HL-60/S4 (cell line): Measurements from ENCODE around the gene SPIN1.

Source experiments
- in situ Hi-C: fragments of 300-500 bp; cut with MboI; formaldehyde crosslinking; loops from 2 replicates; pipeline ENCODE4 v1.14.3; 2022; ENCODE audit warnings: low sequenced_read_pairs

SPIN1 gene

DNA sequence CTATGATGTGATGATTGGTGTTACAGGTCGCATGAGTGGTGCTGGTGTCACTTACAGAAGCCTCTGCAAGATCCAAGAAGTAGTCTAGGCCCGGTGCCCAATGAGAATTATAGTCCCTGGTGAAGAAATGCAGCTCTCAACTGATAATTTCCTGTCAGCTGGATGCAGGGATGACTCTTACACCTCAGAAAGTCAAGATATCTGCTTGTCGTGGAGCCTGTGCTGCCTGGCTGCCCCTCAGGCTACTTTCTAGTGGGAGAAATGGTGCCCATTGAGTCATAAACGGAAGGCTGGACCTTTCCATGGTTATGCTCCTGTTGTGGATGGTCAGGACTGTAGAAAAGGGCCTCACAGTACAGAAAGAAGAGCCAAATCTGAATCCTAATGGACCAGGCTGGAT is 99.9 kb downstream of the SPIN1 start:
- in situ Hi-C loops: no loop called here

DNA sequence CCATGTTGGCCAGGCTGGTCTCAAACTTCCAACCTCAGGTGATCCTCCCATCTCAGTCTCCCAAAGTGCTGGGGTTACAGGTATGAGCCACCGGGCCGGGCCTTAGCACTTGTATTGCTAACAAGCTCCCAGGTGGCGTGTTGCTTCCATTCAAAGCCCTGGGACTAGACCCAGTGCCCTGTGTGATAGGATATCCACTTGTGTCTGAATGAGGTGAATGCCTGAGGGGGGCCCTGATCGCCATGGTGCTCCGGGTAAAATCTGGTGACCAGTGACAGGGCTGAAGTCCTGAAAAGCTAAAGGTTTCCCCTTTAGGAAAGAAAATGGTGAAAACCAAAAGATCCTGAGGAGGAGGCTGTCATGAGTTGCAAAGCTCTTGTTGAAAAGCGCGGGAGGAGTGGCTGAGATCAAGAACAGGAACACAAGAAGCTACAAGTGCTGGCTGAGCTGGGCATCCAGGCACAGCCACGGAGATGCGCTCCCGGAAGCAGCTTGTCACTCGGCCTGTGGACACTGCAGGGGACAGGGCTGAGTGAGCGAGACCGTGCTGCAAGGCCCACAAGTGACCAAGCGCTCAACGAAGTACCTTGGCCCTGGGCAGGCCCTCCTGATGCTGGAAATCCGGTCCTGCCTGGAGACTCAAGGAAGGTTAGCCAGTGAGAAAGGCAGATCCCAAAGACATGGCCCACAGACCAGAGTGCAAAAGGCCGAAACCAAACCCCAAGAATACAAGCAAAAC is 106.9 kb downstream of the SPIN1 start:
- in situ Hi-C loops: no loop called here

DNA sequence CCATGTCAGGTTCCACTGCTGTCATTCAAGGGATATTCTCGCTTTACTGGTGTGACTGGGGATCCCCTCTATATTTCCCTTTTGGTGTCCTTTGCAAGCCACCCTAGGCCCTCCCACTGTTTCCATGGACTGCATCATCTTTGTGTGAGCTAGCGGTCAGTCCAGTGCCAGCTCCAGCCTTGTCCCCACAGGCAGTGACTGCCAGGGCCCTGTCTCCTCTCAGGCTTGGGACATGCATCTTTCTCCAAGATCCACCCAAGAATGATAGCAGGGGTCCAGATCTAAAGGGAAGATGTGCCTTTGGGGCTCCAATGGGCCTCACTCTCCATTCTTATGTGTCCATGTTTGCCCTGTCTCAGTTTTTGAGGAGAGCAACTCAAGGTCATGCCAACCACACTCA is 109.0 kb downstream of the SPIN1 start:
- in situ Hi-C loops: no loop called here

DNA sequence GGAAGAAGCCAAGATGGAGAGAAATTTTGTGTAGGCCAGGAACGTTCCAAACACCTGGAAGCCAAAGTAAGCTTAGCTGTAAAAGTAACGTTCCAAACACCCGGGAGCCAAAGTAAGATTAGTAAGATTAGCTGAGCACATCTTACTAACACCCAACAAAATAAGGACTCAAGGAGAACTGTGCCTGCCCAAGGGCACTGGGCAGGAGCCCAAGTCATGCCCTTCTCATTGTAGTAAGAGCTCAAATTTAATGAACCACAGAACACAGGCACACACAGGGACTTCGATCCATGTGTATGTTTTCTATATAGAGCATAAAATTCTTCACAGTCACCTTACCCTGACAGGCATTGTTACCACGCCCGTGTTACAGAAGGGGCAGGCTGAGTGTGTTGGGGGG is 110.6 kb downstream of the SPIN1 start:
- in situ Hi-C loops: no loop called here

DNA sequence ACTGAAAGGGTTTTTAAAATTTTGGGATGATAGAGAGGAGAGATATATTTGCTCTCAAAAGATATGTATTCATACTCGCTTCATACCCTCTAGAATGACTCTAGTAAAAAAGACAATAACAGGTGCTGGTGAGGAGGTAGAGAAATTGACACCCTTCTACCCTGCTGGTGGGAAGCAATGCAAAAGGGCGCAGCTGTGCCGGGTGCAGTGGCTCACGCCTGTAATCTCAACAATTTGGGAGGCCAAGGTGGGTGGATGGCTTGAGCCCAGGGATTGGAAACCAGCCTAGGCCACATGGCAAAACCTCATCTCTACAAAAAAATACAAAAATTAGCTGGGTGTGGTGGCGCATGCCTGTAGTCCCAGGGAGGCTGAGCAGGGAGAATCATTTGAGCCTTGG is 112.8 kb downstream of the SPIN1 start:
- in situ Hi-C loops: no loop called here

DNA sequence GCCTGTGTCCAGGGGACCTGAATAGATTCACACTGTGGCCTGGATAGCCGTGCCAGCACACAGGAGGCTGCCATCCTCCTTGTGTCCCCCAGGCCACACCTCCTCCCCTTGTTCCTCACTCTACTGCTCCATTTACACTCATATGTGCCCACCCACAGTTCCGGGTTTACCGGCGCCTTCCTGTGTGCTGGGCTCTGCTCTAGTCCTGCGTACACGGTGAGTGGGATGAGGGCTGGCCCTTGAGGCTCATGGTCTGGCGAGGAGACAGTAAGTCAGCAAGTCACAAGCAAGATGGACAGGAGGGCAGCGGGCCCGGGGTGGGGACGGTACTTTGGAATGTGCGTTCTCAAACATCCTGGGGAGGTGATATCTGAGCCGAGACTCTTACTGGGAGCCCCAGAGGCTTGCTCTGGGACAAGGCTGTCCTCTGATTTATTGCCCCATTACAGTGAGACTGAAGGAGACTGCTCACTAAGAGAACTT is 114.3 kb downstream of the SPIN1 start:
- in situ Hi-C loops: no loop called here

DNA sequence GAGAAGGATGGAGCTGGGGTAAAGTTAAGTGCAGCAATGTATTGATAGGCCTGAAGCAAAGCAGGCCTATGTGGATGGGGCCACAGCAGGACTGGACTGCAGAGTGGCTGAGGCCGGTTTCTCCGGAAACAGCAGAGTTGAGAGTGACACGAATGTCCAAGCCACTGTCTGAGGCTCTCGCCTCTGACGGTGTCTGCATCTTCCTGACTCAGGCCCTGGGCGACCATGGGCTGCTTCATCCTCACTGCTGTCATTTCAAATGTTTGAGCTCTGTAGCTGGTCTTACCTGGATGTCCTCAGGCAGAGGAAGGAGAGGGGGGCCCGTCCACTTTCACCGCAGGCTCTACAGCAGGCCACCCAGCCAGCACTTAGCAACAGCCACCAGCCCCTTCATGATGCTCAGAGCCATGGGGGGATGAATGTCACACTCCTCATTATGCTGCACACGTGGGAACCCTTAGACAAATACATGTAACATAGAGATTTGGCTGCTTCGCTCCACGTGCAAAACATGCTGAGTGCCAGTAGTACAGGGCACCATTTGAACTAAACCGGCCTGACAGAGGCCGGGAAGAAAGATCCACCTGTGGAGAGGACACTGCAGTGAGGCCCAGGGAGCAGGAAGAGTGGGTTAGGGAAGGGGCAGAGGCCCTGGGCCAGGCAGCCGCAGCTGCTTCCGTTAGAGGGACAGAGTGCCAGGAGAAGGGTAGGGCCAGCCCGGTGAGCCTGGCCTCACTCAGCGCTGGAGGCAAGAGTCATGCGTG is 115.0 kb downstream of the SPIN1 start:
- in situ Hi-C loops: no loop called here

DNA sequence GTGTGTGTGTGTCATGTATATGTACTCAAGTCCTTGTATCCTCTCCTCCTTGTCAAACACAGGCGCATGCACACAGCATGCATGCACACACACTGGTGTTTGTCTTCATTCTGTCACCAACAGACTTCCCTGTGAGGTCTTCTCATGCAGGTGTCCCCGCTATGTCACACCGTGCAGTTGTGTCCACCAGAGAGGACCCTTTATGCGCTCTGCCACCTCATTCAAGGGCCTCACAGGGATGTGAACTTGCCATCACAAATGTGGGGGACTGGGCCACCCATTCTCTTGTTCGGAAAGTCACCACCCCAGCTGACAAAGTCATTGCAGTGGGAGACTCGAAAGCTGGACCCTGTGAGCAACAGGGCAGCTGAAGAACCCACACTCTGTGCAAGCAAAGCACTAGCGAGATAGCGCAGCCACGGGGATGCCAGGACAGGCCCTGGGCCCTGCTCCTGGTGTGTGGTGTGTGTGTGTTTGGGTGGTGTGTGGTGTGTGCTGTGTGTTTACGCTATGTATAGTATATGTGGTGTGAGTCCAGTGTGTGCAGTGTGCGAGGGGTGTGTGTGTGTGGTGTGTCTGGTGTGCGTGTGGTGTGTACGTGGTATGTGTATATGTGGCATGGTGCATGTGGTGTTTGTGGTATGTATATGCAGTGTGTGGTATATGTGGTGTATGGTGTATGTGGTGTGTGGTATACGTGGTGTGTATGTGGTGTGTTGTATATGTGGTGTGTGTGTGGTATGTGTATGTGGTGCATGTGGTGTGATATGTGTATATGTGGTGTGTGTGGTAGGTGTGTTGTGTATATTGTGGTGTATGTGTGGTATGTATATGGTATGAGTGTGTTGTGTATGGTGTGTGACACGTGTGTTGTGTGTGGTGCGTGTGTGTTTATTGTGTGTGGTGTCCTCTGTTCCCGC is 115.9 kb downstream of the SPIN1 start:
- in situ Hi-C loops: no loop called here

DNA sequence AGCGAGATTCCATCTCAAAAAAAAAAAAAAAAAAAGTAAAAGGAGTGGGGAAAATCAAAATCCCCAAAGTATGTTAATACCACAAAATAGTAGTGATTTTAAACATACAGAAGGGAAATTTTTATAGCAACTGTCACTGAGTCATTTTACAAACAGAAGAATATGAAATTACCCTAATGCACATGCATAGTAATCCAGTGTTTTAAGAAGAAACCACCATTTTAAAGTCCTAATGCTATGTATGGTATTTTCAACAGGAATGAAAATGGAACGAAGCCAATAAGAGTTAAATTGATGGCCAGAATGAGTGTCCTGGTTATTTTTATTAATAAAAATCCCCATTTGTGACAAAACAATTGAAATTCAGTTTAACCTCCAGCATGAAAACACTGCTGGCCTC is 120.1 kb downstream of the SPIN1 start:
- in situ Hi-C loops: no loop called here

DNA sequence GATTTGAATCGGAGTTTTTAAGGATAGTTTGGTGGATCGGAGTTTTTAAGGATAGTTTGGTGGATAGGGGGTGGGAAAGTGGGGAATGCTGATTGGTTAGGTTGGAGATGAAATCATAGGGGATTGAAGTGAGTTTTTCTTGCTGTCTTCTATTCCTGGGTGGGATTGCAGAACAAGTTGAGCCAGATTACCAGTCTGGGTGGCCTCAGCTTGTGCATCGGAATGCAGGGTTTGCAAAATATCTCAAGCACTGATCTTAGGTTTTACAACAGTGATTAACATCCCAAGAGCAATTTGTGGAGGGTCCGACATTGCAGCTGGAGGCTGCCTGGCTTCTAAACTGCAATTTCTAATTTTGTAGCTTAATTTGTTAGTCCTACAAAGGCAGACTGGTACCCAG is 123.7 kb downstream of the SPIN1 start:
- in situ Hi-C loops: no loop called here

DNA sequence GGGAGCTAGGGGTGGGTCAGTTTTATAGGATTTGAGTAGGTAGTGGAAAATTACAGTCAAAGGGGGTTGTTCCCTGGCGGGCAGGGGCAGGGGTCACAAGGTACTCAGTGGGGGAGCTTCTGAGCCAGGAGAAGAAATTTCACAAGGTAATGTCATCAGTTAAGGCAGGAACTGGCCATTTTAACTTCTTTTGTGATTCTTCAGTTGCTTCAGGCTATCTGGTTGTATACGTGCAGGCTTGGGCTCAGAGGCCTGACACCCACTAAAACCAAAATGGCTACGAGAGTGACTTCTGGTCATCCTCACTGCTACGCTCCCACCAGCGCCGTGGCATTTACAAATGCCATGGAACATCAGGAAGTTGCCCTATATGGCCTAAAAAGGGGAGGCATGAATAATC is 126.0 kb downstream of the SPIN1 start:
- in situ Hi-C loops: no loop called here

DNA sequence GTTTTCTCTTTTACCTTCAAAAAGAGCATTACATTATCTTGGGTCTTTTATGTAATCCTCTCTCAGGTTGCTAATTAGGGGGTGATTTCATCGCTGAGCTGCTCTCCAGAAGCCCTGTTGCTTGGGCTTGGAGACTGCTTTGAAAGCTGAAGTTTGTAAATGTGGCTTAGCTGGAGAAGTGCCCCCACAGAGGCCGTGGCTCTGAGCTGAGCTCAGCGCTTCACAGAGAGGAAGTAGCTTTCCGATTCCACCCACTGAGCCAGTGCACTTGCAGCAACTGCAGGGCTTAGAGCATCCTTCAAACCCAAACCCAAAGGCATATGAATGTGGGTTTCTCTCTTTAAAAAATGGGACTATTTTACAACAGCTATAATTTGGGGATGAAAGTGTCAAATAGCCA is 133.1 kb downstream of the SPIN1 start:
- in situ Hi-C loops: no loop called here

DNA sequence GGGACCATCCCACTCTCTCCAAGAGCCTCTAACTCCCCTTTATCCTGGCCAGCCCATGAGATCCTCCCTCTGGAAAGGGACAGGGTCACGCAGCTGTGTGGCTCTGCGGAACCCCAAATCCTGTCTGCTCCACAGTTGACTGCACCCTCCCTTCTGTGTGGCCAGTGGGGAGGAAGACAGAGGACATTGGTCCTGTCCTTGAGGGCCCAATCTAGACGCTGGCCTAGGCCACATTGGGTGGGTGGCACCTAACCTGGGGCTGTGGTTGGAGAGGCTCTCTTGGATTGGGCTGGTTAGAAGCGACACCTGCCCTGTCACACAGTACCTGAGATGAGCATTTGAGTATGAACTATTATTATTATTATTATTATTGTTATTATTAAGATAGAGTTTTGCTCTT is 134.1 kb downstream of the SPIN1 start:
- in situ Hi-C loops: no loop called here

DNA sequence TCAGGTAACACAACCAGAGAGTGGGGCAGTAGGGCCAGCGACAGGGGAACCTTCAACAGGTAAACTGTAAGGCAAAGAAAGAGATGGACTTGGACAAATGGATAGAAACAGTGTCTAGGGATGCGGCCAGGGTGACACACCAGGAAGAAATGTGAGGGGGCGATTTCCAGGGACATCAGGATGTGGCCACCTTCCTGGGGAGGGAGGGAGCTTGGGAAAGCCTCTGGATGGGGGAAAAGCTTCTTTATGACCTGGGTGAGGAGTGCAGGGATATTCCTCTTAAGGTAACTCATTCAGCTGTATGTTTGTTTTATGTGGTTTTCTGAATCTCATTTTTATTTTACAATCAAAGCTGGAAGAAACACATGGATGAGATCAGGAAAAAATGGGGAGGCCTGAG is 134.8 kb downstream of the SPIN1 start:
- in situ Hi-C loops: no loop called here

DNA sequence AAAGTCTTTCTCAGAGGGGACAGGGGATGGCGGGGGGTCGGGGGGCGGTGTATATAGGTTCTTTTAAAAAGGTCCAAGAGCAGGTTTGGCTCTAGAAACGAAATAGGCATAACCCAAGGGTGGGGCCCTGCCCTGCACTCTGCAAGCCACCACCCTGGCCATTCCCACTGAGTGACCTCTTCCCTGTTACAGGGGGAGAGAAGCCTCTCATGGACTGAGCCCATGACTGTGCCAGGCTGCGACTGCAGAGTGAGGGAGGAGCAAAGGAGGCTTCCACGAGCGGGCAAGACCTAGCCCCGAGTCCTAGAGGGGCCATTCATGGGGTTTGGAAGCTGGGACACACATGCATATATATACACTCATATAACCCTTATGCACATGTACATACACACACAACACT is 136.7 kb downstream of the SPIN1 start:
- in situ Hi-C loops: no loop called here

DNA sequence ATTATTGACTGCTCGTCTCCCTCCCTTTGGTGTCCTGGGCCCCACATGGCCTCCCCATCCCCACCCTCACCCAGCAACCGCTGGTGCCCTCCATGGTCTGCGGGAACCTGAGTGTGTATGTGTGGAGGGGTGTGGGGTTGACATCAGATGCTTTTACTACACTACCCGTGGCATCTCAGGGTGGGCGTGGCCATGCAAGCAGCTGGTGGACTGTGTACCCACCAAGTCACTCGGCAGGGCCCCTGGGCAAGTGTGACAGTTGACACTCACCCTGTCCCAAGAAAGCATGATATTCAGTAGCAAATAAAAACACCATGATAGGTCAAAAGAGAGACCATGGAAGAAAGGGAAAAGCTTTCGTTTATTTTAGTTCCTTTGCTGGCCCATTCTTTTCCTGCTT is 139.4 kb downstream of the SPIN1 start:
- in situ Hi-C loops: no loop called here
